HepG2 (cell line): ENCODE data around the gene STEAP1B. TPM values are rescaled to one million over a fixed set of nuclear protein-coding genes. Genes with fewer than 3 reads are reported as not detected.
A peak's percentile ranks its signal among the peaks of the same experiment; 100 is the strongest.

Source experiments
- ATAC-seq: fragments of 200-7000 bp; cut with Tn5 transposase; 3 replicates; pipeline ENCODE4 v1.9.1; 2020; ENCODE audit warnings: mild to moderate bottlenecking, moderate library complexity
- BruUV-seq: library from RNA; stranded (reverse); fragments of 400-500 nt; replicated peaks from 2 replicates; lab custom pipeline; 2021; lab: Mats Ljungman, UMichigan
- CTCF ChIA-PET: fragments of 300-600 bp; formaldehyde crosslinking; extraction: SDS; loops from one replicate; lab custom pipeline; 2021; ENCODE audit warnings: low total read pairs, inconsistent platforms, low intra/inter-chr PET ratio; lab: Yijun Ruan, JAX
- POLR2A ChIA-PET: fragments of 350-600 bp; sonication (Branson Sonifier 250); formaldehyde crosslinking; loops from one replicate; lab custom pipeline; 2020; ENCODE audit warnings: antibody characterized with exemption, inconsistent platforms; lab: Yijun Ruan, JAX
- DNase-seq: peaks from one replicate; pipeline ENCODE4 v3.0.0-alpha.2; 2015; ENCODE audit warnings: low spot score
- FAIRE-seq: peaks from 3 replicates; lab custom pipeline; 2011; peaks lifted over from hg19 to GRCh38; lab: Jason Lieb, UNC
- H2AFZ ChIP-seq: one replicate; pipeline ENCODE4 v1.6.1; 2011; ENCODE audit warnings: low read length, inconsistent platforms
- H3K27ac ChIP-seq: fragments of 300-600 bp; 3 replicates; pipeline ENCODE4 v1.8.0; 2011; ENCODE audit warnings: mixed run types, mild to moderate bottlenecking, mixed read lengths, low read length, inconsistent platforms; ENCODE audit not compliant: insufficient read depth; ENCODE audit errors: extremely low read length
- H3K27me3 ChIP-seq, 2 experiments: fragments of 200-600 bp in 1 of 2; 2 replicates in 1 of 2; 3 replicates in 1 of 2; pipeline versions ENCODE4 v1.6.0 to v1.8.0; 2011; ENCODE audit warnings: low read length in 2 of 2, mild to moderate bottlenecking in 2 of 2, moderate library complexity in 2 of 2, inconsistent platforms in 1 of 2; ENCODE audit not compliant: insufficient read depth in 2 of 2, control insufficient read depth in 1 of 2
- H3K36me3 ChIP-seq, 2 experiments: fragments of 200-600 bp in 1 of 2; replicated peaks in 1 of 2; 2 replicates in 1 of 2; 3 replicates in 1 of 2; pipeline versions ENCODE4 v1.5.1 to v1.8.0; 2011; ENCODE audit warnings: low read length in 2 of 2, inconsistent platforms in 1 of 2; ENCODE audit not compliant: insufficient read depth in 2 of 2, control insufficient read depth in 1 of 2
- H3K4me1 ChIP-seq: 2 replicates; pipeline ENCODE4 v1.5.1; 2012; ENCODE audit warnings: low read length, inconsistent platforms; ENCODE audit not compliant: insufficient read depth
- H3K4me2 ChIP-seq: 2 replicates; pipeline ENCODE4 v1.6.0; 2011; ENCODE audit warnings: low read depth, low read length, inconsistent platforms
- H3K4me3 ChIP-seq, 3 experiments: fragments of 200-600 bp in 1 of 3; sonication (generic), shearing (Covaris generic) in 1 of 3; replicated peaks in 1 of 3; 2 replicates each; pipeline ENCODE4 v1.5.1; 2011 to 2016; ENCODE audit warnings: low read length in 3 of 3, inconsistent platforms in 2 of 3, low read depth in 2 of 3, mild to moderate bottlenecking in 2 of 3, control low read depth in 1 of 3, mixed read lengths in 1 of 3; ENCODE audit not compliant: insufficient read depth in 1 of 3
- H3K79me2 ChIP-seq: one replicate; pipeline ENCODE4 v1.6.1; 2011; ENCODE audit warnings: low read length, inconsistent platforms; ENCODE audit not compliant: insufficient read depth
- H3K9ac ChIP-seq: 2 replicates; pipeline ENCODE4 v1.6.0; 2011; ENCODE audit warnings: mild to moderate bottlenecking, low read depth, low read length, inconsistent platforms; ENCODE audit not compliant: insufficient read depth
- H3K9me3 ChIP-seq: 2 replicates; pipeline ENCODE4 v1.5.1; 2012; ENCODE audit warnings: mild to moderate bottlenecking, low read length
- H4K20me1 ChIP-seq: 2 replicates; pipeline ENCODE4 v1.6.0; 2011; ENCODE audit warnings: inconsistent platforms, mild to moderate bottlenecking, low read length, moderate library complexity; ENCODE audit not compliant: insufficient read depth
- ATF1 ChIP-seq: IDR thresholded peaks from 2 replicates; pipeline ENCODE4 v1.6.1; 2016; ENCODE audit warnings: mild to moderate bottlenecking, control low read depth
- GLI4 ChIP-seq: sonication (generic); formaldehyde crosslinking; IDR thresholded peaks from 2 replicates; pipeline ENCODE4 v1.5.1; 2020; ENCODE audit warnings: missing genetic modification reagents, mild to moderate bottlenecking, moderate library complexity, borderline replicate concordance
- REPIN1 ChIP-seq: sonication (generic); formaldehyde crosslinking; IDR thresholded peaks from 2 replicates; pipeline ENCODE4 v1.8.0; 2022; ENCODE audit warnings: missing genetic modification reagents, low read depth, mild to moderate bottlenecking, borderline replicate concordance
- STAG1 ChIP-seq: sonication (generic); formaldehyde crosslinking; IDR thresholded peaks from 2 replicates; pipeline ENCODE4 v1.4.0; 2020; ENCODE audit warnings: missing genetic modification reagents
- ZNF543 ChIP-seq: sonication (generic); formaldehyde crosslinking; IDR thresholded peaks from 2 replicates; pipeline ENCODE4 v1.4.0; 2020; ENCODE audit warnings: mild to moderate bottlenecking, missing genetic modification reagents
- WGBS: methylation state at CpG from one replicate; pipeline ENCODE4 v1.1.6; 2017; ENCODE audit warnings: low lambda C conversion rate; 5-methylcytosine and 5-hydroxymethylcytosine counted together
- in situ Hi-C: cut with HindIII; loops from 2 replicates; pipeline ENCODE4 v1.10.0; 2017; ENCODE audit warnings: low pct_unique_long_range_greater_than_20kb; ENCODE audit not compliant: extremely low pct_ligation_motif_present
- intact Hi-C: fragments of 100-400 bp; cut with micrococcal nuclease; formaldehyde crosslinking; loops from one replicate; pipeline ENCODE4 v1.10.0; 2022; ENCODE audit not compliant: unreplicated experiment
- polyA plus RNA-seq, 8 experiments: library from polyadenylated mRNA; depleted of rRNA in 3 of 8; stranded (reverse) in 7 of 8; unstranded in 1 of 8; fragments of >200 nt; fragmentation: Illumina TruSeq in 4 of 8; extraction: Trizol in 4 of 8; gene quantifications; 2 replicates each; pipeline versions ENCODE4 v1.2.1 to v1.2.3, GENCODE V29; 2011 to 2016; ENCODE audit warnings: low read depth in 4 of 8, missing spikeins in 1 of 8, mixed read lengths in 1 of 8; ENCODE audit not compliant: insufficient read depth in 1 of 8
- total RNA-seq, 5 experiments: library from RNA; depleted of rRNA; stranded (reverse); fragments of >200 nt; fragmentation: Illumina TruSeq; extraction: Trizol; gene quantifications; 2 replicates each; pipeline ENCODE4 v1.2.3, GENCODE V29; 2016; ENCODE audit warnings: low read depth in 1 of 5
- TF ChIP-seq, protein P1 (sequence below): sonication (generic); formaldehyde crosslinking; IDR thresholded peaks from 2 replicates; pipeline ENCODE4 v1.4.0; 2020; ENCODE audit warnings: missing genetic modification reagents
- TF ChIP-seq, protein P2 (sequence below): sonication (generic); formaldehyde crosslinking; IDR thresholded peaks from 2 replicates; pipeline ENCODE4 v1.5.0; 2020; ENCODE audit warnings: missing genetic modification reagents
- TF ChIP-seq, protein P3 (sequence below): sonication (generic); formaldehyde crosslinking; IDR thresholded peaks from 2 replicates; pipeline ENCODE4 v1.9.0; 2022; ENCODE audit warnings: low read depth, missing genetic modification reagents
- TF ChIP-seq, protein P4 (sequence below): sonication (generic); formaldehyde crosslinking; IDR thresholded peaks from 2 replicates; pipeline ENCODE4 v1.5.1; 2020; ENCODE audit warnings: missing genetic modification reagents, mild to moderate bottlenecking, borderline replicate concordance

The STEAP1B gene
- total and polyA plus RNA-seq, 2 of the 13 experiments (the other 11 are each of a cell fraction or from before 2014, with no cell fraction given), result not detected

DNA sequence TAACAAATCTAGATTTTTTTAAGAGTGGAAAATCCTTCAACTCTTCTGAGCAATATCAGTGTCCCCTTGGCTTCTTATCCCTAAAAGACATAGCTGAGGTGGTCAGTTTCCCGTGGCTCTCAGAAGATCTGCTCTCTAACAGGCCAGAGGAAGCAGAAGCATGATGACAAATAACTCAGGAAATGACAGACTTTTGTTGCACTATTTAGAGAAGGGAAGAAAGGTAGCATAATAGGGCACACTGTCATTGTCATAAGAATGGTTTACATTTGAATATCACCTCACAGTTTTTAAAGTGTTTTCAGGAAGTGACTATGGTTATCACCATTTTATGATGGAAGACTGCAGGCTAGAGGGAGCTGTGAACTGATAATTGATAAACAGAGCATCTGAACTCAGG is 109.5 kb downstream of the STEAP1B start:
- H3K4me2 ChIP-seq, result no peak overlapping the region
- intact Hi-C loops (no loop called here), in situ Hi-C loops (no loop called here)
- H3K79me2 ChIP-seq, result no peaks in the 10 kb centered on the region
- 0% methylated on average over 1 of the region's 1 CpG for WGBS
- no TSS peak for BruUV-seq
- H4K20me1 ChIP-seq, result no peaks in the 10 kb centered on the region
- H3K36me3 ChIP-seq, result no peaks in the 10 kb centered on the region
- no peak overlapping the region for H2AFZ ChIP-seq
- H3K27me3 ChIP-seq, result no peaks in the 10 kb centered on the region
- ChIA-PET POLR2A (no interaction called here), CTCF (no interaction called here)
- H3K27ac ChIP-seq, result no peak overlapping the region
- H3K4me3 ChIP-seq, result no peak overlapping the region
- no peak for ATAC-seq
- H3K9me3 ChIP-seq, result no peaks in the 10 kb centered on the region
- TF ChIP-seq, protein P1, sequence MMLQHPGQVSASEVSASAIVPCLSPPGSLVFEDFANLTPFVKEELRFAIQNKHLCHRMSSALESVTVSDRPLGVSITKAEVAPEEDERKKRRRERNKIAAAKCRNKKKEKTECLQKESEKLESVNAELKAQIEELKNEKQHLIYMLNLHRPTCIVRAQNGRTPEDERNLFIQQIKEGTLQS (CRISPR knock-in tag), result no peak
- TF ChIP-seq STAG1, result 0 out of 2 replicates have a peak, but pooled peaks have one; percentile 3
- FAIRE-seq, result no peak
- no peak for DNase-seq
- H3K9ac ChIP-seq, result no peak overlapping the region
- peaks cover 31% of the 10 kb centered on the region for H3K4me1 ChIP-seq

DNA sequence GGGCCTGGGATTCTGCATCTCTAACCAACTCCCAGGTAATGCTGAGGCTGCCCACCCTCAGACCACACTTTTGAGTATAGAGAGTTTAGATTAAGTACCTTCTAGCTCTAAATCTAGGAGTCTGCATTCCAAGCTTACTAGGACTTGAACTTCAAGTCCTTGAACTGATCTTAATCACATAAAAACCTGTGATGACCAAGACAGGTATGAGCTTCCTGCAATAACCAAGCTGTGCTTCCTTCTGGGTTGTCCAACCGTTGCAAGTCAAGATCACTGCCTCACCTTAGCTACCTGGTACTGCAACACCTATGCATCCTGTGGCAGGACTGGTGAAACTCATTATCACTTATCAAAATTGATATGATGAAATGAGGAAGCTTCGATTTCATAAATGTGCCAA is 110.1 kb downstream of the STEAP1B start:
- no peak for FAIRE-seq
- Histone ChIP-seq H3K36me3 (no peaks in the 10 kb centered on the region), H3K4me3 (no peak overlapping the region), H3K79me2 (no peaks in the 10 kb centered on the region), H3K9ac (no peak overlapping the region), H3K9me3 (no peaks in the 10 kb centered on the region), H3K4me2 (no peak overlapping the region), H3K4me1 (peaks cover 31% of the 10 kb centered on the region), H4K20me1 (no peaks in the 10 kb centered on the region), H2AFZ (no peak overlapping the region), H3K27ac (no peak overlapping the region), H3K27me3 (no peaks in the 10 kb centered on the region)
- WGBS, result 55% methylated on average over 2 of the region's 2 CpGs
- in situ Hi-C loops, result no loop called here
- no TSS peak for BruUV-seq
- ChIA-PET CTCF (no interaction called here), POLR2A (no interaction called here)
- no peak for ATAC-seq
- no peak for DNase-seq
- TF ChIP-seq ATF1 (CRISPR knock-in tag) (no peak), ZNF543 (CRISPR knock-in tag) (no peak), REPIN1 (CRISPR knock-in tag) (no peak), GLI4 (CRISPR knock-in tag) (no peak)
- TF ChIP-seq, protein P2, sequence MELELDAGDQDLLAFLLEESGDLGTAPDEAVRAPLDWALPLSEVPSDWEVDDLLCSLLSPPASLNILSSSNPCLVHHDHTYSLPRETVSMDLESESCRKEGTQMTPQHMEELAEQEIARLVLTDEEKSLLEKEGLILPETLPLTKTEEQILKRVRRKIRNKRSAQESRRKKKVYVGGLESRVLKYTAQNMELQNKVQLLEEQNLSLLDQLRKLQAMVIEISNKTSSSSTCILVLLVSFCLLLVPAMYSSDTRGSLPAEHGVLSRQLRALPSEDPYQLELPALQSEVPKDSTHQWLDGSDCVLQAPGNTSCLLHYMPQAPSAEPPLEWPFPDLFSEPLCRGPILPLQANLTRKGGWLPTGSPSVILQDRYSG (CRISPR knock-in tag), result no peak
- TF ChIP-seq, protein P3, sequence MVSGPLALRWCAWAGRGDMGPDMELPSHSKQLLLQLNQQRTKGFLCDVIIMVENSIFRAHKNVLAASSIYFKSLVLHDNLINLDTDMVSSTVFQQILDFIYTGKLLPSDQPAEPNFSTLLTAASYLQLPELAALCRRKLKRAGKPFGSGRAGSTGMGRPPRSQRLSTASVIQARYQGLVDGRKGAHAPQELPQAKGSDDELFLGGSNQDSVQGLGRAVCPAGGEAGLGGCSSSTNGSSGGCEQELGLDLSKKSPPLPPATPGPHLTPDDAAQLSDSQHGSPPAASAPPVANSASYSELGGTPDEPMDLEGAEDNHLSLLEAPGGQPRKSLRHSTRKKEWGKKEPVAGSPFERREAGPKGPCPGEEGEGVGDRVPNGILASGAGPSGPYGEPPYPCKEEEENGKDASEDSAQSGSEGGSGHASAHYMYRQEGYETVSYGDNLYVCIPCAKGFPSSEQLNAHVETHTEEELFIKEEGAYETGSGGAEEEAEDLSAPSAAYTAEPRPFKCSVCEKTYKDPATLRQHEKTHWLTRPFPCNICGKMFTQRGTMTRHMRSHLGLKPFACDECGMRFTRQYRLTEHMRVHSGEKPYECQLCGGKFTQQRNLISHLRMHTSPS (CRISPR knock-in tag), result no peak
- TF ChIP-seq, protein P4, sequence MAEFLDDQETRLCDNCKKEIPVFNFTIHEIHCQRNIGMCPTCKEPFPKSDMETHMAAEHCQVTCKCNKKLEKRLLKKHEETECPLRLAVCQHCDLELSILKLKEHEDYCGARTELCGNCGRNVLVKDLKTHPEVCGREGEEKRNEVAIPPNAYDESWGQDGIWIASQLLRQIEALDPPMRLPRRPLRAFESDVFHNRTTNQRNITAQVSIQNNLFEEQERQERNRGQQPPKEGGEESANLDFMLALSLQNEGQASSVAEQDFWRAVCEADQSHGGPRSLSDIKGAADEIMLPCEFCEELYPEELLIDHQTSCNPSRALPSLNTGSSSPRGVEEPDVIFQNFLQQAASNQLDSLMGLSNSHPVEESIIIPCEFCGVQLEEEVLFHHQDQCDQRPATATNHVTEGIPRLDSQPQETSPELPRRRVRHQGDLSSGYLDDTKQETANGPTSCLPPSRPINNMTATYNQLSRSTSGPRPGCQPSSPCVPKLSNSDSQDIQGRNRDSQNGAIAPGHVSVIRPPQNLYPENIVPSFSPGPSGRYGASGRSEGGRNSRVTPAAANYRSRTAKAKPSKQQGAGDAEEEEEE, result no peak
- intact Hi-C loops, result no loop called here
